Astrocyte (in vitro differentiated cells and primary cell): Measurements from ENCODE around the gene PRRX2. TPM values are rescaled to one million over a fixed set of nuclear protein-coding genes. Genes with fewer than 3 reads are reported as not detected.

ENCODE experiments used
- DNase-seq: peaks from one replicate; pipeline ENCODE4 v3.0.0-alpha.2; 2010; ENCODE audit warnings: low read depth
- FAIRE-seq: peaks from 2 replicates; lab custom pipeline; 2011; peaks lifted over from hg19 to GRCh38; lab: Jason Lieb, UNC
- H2AFZ ChIP-seq: 2 replicates; pipeline ENCODE4 v1.6.0; 2012; ENCODE audit warnings: low read depth, low read length, inconsistent platforms
- H3K27ac ChIP-seq: 2 replicates; pipeline ENCODE4 v1.5.1; 2011; ENCODE audit warnings: low read depth, low read length, inconsistent platforms
- H3K27me3 ChIP-seq: 2 replicates; pipeline ENCODE4 v1.6.0; 2011; ENCODE audit warnings: low read length, inconsistent platforms; ENCODE audit not compliant: insufficient read depth
- H3K36me3 ChIP-seq: 2 replicates; pipeline ENCODE4 v1.5.1; 2011; ENCODE audit warnings: low read length, inconsistent platforms; ENCODE audit not compliant: insufficient read depth
- H3K4me1 ChIP-seq: 2 replicates; pipeline ENCODE4 v1.5.1; 2011; ENCODE audit warnings: low read length, inconsistent platforms; ENCODE audit not compliant: insufficient read depth
- H3K4me2 ChIP-seq: 2 replicates; pipeline ENCODE4 v1.6.0; 2012; ENCODE audit warnings: low read length, inconsistent platforms
- H3K4me3 ChIP-seq: 2 replicates; pipeline ENCODE4 v1.5.1; 2011; ENCODE audit warnings: low read depth, mild to moderate bottlenecking, low read length, inconsistent platforms; ENCODE audit not compliant: insufficient read depth
- H3K79me2 ChIP-seq: 2 replicates; pipeline ENCODE4 v1.6.0; 2012; ENCODE audit warnings: mild to moderate bottlenecking, low read length, inconsistent platforms; ENCODE audit not compliant: insufficient read depth
- H3K9ac ChIP-seq: 2 replicates; pipeline ENCODE4 v1.6.0; 2012; ENCODE audit warnings: mild to moderate bottlenecking, low read length, inconsistent platforms
- H3K9me3 ChIP-seq: 2 replicates; pipeline ENCODE4 v1.5.1; 2012; ENCODE audit warnings: low read depth, mild to moderate bottlenecking, low read length, inconsistent platforms; ENCODE audit not compliant: insufficient read depth
- H4K20me1 ChIP-seq: 2 replicates; pipeline ENCODE4 v1.6.0; 2012; ENCODE audit warnings: low read length, inconsistent platforms; ENCODE audit not compliant: insufficient read depth
- H3K27ac Mint-ChIP-seq: one replicate; pipeline ENCODE4 v1.8.0; 2021; ENCODE audit warnings: mild to moderate bottlenecking, mixed read lengths; ENCODE audit not compliant: unreplicated experiment
- H3K27me3 Mint-ChIP-seq: one replicate; pipeline ENCODE4 v1.8.0; 2021; ENCODE audit warnings: low read depth, mixed read lengths; ENCODE audit not compliant: unreplicated experiment
- H3K36me3 Mint-ChIP-seq: one replicate; pipeline ENCODE4 v1.8.0; 2021; ENCODE audit warnings: low read depth, mixed read lengths; ENCODE audit not compliant: unreplicated experiment
- H3K4me1 Mint-ChIP-seq: one replicate; pipeline ENCODE4 v1.8.0; 2021; ENCODE audit warnings: low read depth, mixed read lengths; ENCODE audit not compliant: unreplicated experiment
- H3K4me3 Mint-ChIP-seq: one replicate; pipeline ENCODE4 v1.8.0; 2021; ENCODE audit warnings: mild to moderate bottlenecking, moderate library complexity, mixed read lengths; ENCODE audit not compliant: unreplicated experiment
- H3K9me3 Mint-ChIP-seq: one replicate; pipeline ENCODE4 v1.8.0; 2021; ENCODE audit warnings: mild to moderate bottlenecking, mixed read lengths; ENCODE audit not compliant: unreplicated experiment
- EZH2 ChIP-seq: IDR thresholded peaks from 2 replicates; pipeline ENCODE4 v1.6.1; 2012; ENCODE audit warnings: mild to moderate bottlenecking, low read length, inconsistent platforms; ENCODE audit not compliant: insufficient read depth
- total RNA-seq: library from RNA; stranded (reverse); gene quantifications from 2 replicates; pipeline ENCODE4 v1.2.1, GENCODE V29; 2021
- TF ChIP-seq, protein P1 (sequence below): IDR thresholded peaks from 2 replicates; pipeline ENCODE4 v1.5.1; 2011; ENCODE audit warnings: low read depth, mild to moderate bottlenecking, inconsistent platforms, low read length, moderate library complexity; ENCODE audit not compliant: insufficient read depth

PRRX2 gene
- total RNA-seq, 1 donor from 2014 or later, result not detected

DNA sequence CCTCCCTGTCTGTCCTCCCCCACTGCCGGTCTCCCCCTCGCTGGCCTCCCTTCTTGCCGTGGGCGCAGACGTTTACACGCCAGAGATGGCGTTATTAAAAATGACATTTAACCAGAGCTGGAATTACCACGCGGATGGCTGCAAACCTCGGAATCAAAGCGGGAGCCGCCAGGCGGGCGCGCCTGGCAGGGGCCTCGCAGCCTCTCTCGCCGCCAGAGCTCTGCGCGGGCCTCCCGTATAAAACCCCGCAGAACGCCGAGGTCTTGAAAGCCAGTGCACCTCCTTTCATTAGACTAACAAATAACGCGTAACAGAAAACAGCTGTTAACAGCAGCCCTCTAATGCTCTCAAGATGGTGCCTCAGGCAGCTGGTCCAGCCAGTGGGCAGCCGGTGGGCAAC, 10.2 kb downstream of the PRRX2 start:
- H2AFZ ChIP-seq, result no peak overlapping the region
- Mint-ChIP-seq H3K9me3 (no peaks in the 10 kb centered on the region), H3K4me1 (no peaks in the 10 kb centered on the region), H3K27me3 (peaks cover 55% of the 10 kb centered on the region), H3K36me3 (no peaks in the 10 kb centered on the region), H3K4me3 (no peak overlapping the region), H3K27ac (no peak overlapping the region)
- no peaks in the 10 kb centered on the region for H3K9me3 ChIP-seq
- no peak overlapping the region for H3K4me3 ChIP-seq
- no peak overlapping the region for H3K27ac ChIP-seq
- TF ChIP-seq, protein P1, sequence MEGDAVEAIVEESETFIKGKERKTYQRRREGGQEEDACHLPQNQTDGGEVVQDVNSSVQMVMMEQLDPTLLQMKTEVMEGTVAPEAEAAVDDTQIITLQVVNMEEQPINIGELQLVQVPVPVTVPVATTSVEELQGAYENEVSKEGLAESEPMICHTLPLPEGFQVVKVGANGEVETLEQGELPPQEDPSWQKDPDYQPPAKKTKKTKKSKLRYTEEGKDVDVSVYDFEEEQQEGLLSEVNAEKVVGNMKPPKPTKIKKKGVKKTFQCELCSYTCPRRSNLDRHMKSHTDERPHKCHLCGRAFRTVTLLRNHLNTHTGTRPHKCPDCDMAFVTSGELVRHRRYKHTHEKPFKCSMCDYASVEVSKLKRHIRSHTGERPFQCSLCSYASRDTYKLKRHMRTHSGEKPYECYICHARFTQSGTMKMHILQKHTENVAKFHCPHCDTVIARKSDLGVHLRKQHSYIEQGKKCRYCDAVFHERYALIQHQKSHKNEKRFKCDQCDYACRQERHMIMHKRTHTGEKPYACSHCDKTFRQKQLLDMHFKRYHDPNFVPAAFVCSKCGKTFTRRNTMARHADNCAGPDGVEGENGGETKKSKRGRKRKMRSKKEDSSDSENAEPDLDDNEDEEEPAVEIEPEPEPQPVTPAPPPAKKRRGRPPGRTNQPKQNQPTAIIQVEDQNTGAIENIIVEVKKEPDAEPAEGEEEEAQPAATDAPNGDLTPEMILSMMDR, result no peak
- no peak for TF ChIP-seq EZH2
- no peaks in the 10 kb centered on the region for H3K79me2 ChIP-seq
- no peaks in the 10 kb centered on the region for H3K4me1 ChIP-seq
- H3K36me3 ChIP-seq, result no peaks in the 10 kb centered on the region
- H3K27me3 ChIP-seq, result peaks cover 34% of the 10 kb centered on the region
- no peak overlapping the region for H3K9ac ChIP-seq
- FAIRE-seq (no peak), DNase-seq (no peak)
- H4K20me1 ChIP-seq, result no peaks in the 10 kb centered on the region
- H3K4me2 ChIP-seq, result no peak overlapping the region

DNA sequence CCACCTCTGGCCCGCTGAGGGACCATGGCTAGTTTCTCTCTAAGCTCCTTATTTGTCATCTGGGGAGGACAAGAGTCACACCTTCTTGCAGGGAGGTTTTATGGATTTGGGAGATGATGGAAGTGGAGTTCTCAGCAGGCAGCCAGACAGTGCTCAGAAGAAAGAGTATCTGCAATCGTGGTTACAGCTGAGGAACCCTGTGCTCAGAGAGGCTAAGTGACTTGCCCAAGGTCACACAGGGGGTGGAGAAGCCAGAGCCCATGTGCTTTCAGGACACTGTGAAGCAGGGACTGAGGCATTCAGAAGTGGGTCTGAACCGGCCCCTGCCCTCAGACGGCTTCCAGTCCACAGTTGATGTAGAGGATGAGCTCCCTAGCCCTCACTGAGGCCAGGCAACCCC, 10.8 kb downstream of the PRRX2 start:
- peaks cover 57% of the 10 kb centered on the region for H3K27me3 Mint-ChIP-seq
- TF ChIP-seq, protein P1, result no peak
- no peak for TF ChIP-seq EZH2
- H3K4me1 ChIP-seq, result no peaks in the 10 kb centered on the region
- no peak overlapping the region for H3K4me3 Mint-ChIP-seq
- FAIRE-seq (no peak), DNase-seq (no peak)
- no peaks in the 10 kb centered on the region for H3K4me1 Mint-ChIP-seq
- no peaks in the 10 kb centered on the region for H3K36me3 Mint-ChIP-seq
- no peak overlapping the region for H2AFZ ChIP-seq
- H3K79me2 ChIP-seq, result no peaks in the 10 kb centered on the region
- no peak overlapping the region for H3K9ac ChIP-seq
- H3K9me3 ChIP-seq, result no peaks in the 10 kb centered on the region
- H3K36me3 ChIP-seq, result no peaks in the 10 kb centered on the region
- H3K27me3 ChIP-seq, result peaks cover 37% of the 10 kb centered on the region
- no peak overlapping the region for H3K4me3 ChIP-seq
- H3K9me3 Mint-ChIP-seq, result no peaks in the 10 kb centered on the region
- H3K4me2 ChIP-seq, result no peak overlapping the region
- no peak overlapping the region for H3K27ac ChIP-seq
- H3K27ac Mint-ChIP-seq, result no peak overlapping the region
- H4K20me1 ChIP-seq, result no peaks in the 10 kb centered on the region

DNA sequence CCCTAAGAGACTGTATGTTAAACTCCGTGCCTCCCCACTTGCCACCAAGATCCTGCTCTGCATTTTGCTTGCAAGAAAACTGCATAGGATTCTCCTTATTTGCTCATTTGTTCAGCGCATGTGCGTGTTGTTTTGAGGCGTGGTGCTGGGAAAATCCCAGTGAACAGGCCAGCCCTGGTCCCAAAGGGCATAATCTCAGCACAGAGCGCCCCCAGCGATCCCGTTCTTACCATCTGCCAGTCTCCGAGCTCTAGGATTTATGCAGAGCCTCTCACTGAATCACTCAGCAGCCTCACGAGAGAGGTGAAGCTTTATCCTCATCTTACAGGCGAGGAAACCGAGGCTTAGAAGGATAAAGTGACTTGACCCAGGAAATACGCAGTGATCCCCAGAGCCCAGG, 11.5 kb downstream of the PRRX2 start:
- peaks cover 60% of the 10 kb centered on the region for H3K27me3 Mint-ChIP-seq
- DNase-seq (no peak), FAIRE-seq (no peak)
- H3K27ac Mint-ChIP-seq, result no peak overlapping the region
- H3K4me3 ChIP-seq, result no peak overlapping the region
- H3K27me3 ChIP-seq, result peaks cover 37% of the 10 kb centered on the region
- no peak overlapping the region for H3K27ac ChIP-seq
- H3K36me3 Mint-ChIP-seq, result no peaks in the 10 kb centered on the region
- H4K20me1 ChIP-seq, result no peaks in the 10 kb centered on the region
- no peaks in the 10 kb centered on the region for H3K36me3 ChIP-seq
- TF ChIP-seq, protein P1, result no peak
- no peak for TF ChIP-seq EZH2
- H3K79me2 ChIP-seq, result no peaks in the 10 kb centered on the region
- H3K4me1 Mint-ChIP-seq, result no peaks in the 10 kb centered on the region
- no peaks in the 10 kb centered on the region for H3K4me1 ChIP-seq
- no peak overlapping the region for H3K4me2 ChIP-seq
- no peak overlapping the region for H3K4me3 Mint-ChIP-seq
- H3K9ac ChIP-seq, result no peak overlapping the region
- H2AFZ ChIP-seq, result no peak overlapping the region
- H3K9me3 Mint-ChIP-seq, result no peaks in the 10 kb centered on the region
- no peaks in the 10 kb centered on the region for H3K9me3 ChIP-seq
